ENCODE measurements around the gene HFE.
"Not testable (repeated sequence)": the region's sequence is repeated elsewhere in the genome, so short reads cannot be mapped to it uniquely, and the experiment has no call there.

The HFE gene

GRCh38 chr6:26045928-26046368, 41.3 kb upstream of the HFE start:
- no peak for TF ChIP-seq CTCF (conservative IDR thresholded peaks at IDR 0.05; ENCODE audit: control insufficient read depth, insufficient read depth, low read depth, low read length)
- DNase-seq (ENCODE audit: low read depth), result peak; percentile 31
- peak overlapping the region; percentile 58 for H3K4me3 ChIP-seq (ENCODE audit: control insufficient read depth, low read depth, low read length)

- H3K4me3 ChIP-seq (ENCODE audit: control insufficient read depth, low read depth, low read length); DNase-seq (ENCODE audit: low read depth): not testable (repeated sequence)
Measured at GRCh38 chr6:26047329-26047728, 39.9 kb upstream of the HFE start.

GRCh38 chr6:26048590-26048989, 38.6 kb upstream of the HFE start:
- no peak for DNase-seq (ENCODE audit: low read depth)
- H3K4me3 ChIP-seq (ENCODE audit: control insufficient read depth, low read depth, low read length), result no peak overlapping the region
- no peak for TF ChIP-seq CTCF (conservative IDR thresholded peaks at IDR 0.05; ENCODE audit: control insufficient read depth, insufficient read depth, low read depth, low read length)

- no peak overlapping the region for H3K4me3 ChIP-seq (ENCODE audit: control insufficient read depth, low read depth, low read length)
- DNase-seq (ENCODE audit: low read depth), result no peak
- TF ChIP-seq CTCF (conservative IDR thresholded peaks at IDR 0.05; ENCODE audit: control insufficient read depth, insufficient read depth, low read depth, low read length), result no peak
Measured at GRCh38 chr6:26051665-26052310, 35.4 kb upstream of the HFE start.

GRCh38 chr6:26052762-26053250, 34.4 kb upstream of the HFE start:
- not testable (repeated sequence) for H3K4me3 ChIP-seq (ENCODE audit: control insufficient read depth, low read depth, low read length); DNase-seq (ENCODE audit: low read depth)

GRCh38 chr6:26053992-26054780, 33.0 kb upstream of the HFE start:
- peak; percentile 42 for DNase-seq (ENCODE audit: low read depth)
- peak overlapping the region; percentile 91 for H3K4me3 ChIP-seq (ENCODE audit: control insufficient read depth, low read depth, low read length)
- TF ChIP-seq CTCF (conservative IDR thresholded peaks at IDR 0.05; ENCODE audit: control insufficient read depth, insufficient read depth, low read depth, low read length), result no peak

GRCh38 chr6:26054781-26055718, 32.2 kb upstream of the HFE start:
- no peak for TF ChIP-seq CTCF (conservative IDR thresholded peaks at IDR 0.05; ENCODE audit: control insufficient read depth, insufficient read depth, low read depth, low read length)
- DNase-seq (ENCODE audit: low read depth), result peak; percentile 96
- H3K4me3 ChIP-seq (ENCODE audit: control insufficient read depth, low read depth, low read length), result peak overlapping the region; percentile 91
